Thymus (tissue), 14 donors: ENCODE data around the gene RUSF1. TPM values are rescaled to one million over a fixed set of nuclear protein-coding genes. Genes with fewer than 3 reads are reported as not detected.
"Not testable (repeated sequence)": the region's sequence is repeated elsewhere in the genome, so short reads cannot be mapped to it uniquely, and the experiment has no call there.

ENCODE experiments used
- DNase-seq, 9 donors: peaks; one replicate each; pipeline ENCODE4 v3.0.0-alpha.2; 2013; ENCODE audit warnings: low spot score in 9 of 9, low read depth in 6 of 9, missing footprints in 1 of 9
- H3K27ac ChIP-seq, 2 donors: one replicate each; pipeline ENCODE4 v1.5.1; 2013; ENCODE audit warnings: control low read depth in 1 of 2, low read depth in 1 of 2, low read length in 1 of 2, mild to moderate bottlenecking in 1 of 2, moderate library complexity in 1 of 2
- H3K27me3 ChIP-seq, 2 donors: one replicate each; pipeline ENCODE4 v1.5.1; 2013; ENCODE audit warnings: low read length in 1 of 2; ENCODE audit not compliant: control insufficient read depth in 2 of 2, insufficient read depth in 1 of 2
- H3K36me3 ChIP-seq, 2 donors: one replicate each; pipeline ENCODE4 v1.5.1; 2013; ENCODE audit warnings: low read length in 1 of 2, mild to moderate bottlenecking in 1 of 2, moderate library complexity in 1 of 2; ENCODE audit not compliant: control insufficient read depth in 2 of 2, insufficient read depth in 2 of 2
- H3K4me1 ChIP-seq, 2 donors: one replicate each; pipeline ENCODE4 v1.5.1; 2013; ENCODE audit warnings: low read length in 2 of 2; ENCODE audit not compliant: control insufficient read depth in 2 of 2, insufficient read depth in 2 of 2
- H3K4me3 ChIP-seq, 2 donors: one replicate each; pipeline ENCODE4 v1.5.1; 2013; ENCODE audit warnings: low read length in 2 of 2, control low read depth in 1 of 2, mild to moderate bottlenecking in 1 of 2
- H3K9me3 ChIP-seq, 2 donors: one replicate each; pipeline ENCODE4 v1.5.1; 2013; ENCODE audit warnings: low read length in 1 of 2, mild to moderate bottlenecking in 1 of 2; ENCODE audit not compliant: control insufficient read depth in 2 of 2, insufficient read depth in 1 of 2
- WGBS: extraction: QIAGEN DNeasy Blood & Tissue Kit; methylation state at CpG from one replicate; pipeline ENCODE4 v1.1.7; 2013; 5-methylcytosine and 5-hydroxymethylcytosine counted together
- long read RNA-seq, 10 donors: transcript quantifications; one replicate each; lab custom pipeline, GENCODE V29; 2026
- polyA plus RNA-seq: library from polyadenylated mRNA; stranded (reverse); fragments of 200-250 nt; gene quantifications from one replicate; pipeline ENCODE4 v1.2.3, GENCODE V29; 2013
- total RNA-seq: library from RNA; stranded (reverse); fragments of 120-200 nt; gene quantifications from one replicate; pipeline ENCODE4 v1.2.4, GENCODE V29; 2013
- donor health status: healthy.

The RUSF1 gene
- total RNA-seq (20.8 TPM), polyA plus RNA-seq (72.9 TPM)
- long read RNA-seq, donor 1, partial matches to known transcripts = 0 of 1 reads
- long read RNA-seq, donor 1, other reads (novel, unspliced or antisense) = 0 of 1 reads
- long read RNA-seq, donor 2 = 0 reads
- long read RNA-seq, donor 3, partial matches to known transcripts = 0 of 6 reads
- long read RNA-seq, donor 3, other reads (novel, unspliced or antisense) = 0 of 6 reads
- long read RNA-seq, donor 4, partial matches to known transcripts = 0 of 3 reads
- long read RNA-seq, donor 4, other reads (novel, unspliced or antisense) = 0 of 3 reads
- long read RNA-seq, donor 5, partial matches to known transcripts = 5 of 12 reads
- long read RNA-seq, donor 5, other reads (novel, unspliced or antisense) = 0 of 12 reads
- long read RNA-seq, donor 6, partial matches to known transcripts = 5 of 8 reads
- long read RNA-seq, donor 6, other reads (novel, unspliced or antisense) = 0 of 8 reads
- long read RNA-seq, donor 7, partial matches to known transcripts = 0 of 1 reads
- long read RNA-seq, donor 7, other reads (novel, unspliced or antisense) = 0 of 1 reads
- long read RNA-seq, donor 8, partial matches to known transcripts = 0 of 1 reads
- long read RNA-seq, donor 8, other reads (novel, unspliced or antisense) = 0 of 1 reads
- long read RNA-seq, donor 9, partial matches to known transcripts = 0 of 2 reads
- long read RNA-seq, donor 9, other reads (novel, unspliced or antisense) = 0 of 2 reads
- long read RNA-seq, donor 10, partial matches to known transcripts = 5 of 7 reads
- long read RNA-seq, donor 10, other reads (novel, unspliced or antisense) = 0 of 7 reads

DNA sequence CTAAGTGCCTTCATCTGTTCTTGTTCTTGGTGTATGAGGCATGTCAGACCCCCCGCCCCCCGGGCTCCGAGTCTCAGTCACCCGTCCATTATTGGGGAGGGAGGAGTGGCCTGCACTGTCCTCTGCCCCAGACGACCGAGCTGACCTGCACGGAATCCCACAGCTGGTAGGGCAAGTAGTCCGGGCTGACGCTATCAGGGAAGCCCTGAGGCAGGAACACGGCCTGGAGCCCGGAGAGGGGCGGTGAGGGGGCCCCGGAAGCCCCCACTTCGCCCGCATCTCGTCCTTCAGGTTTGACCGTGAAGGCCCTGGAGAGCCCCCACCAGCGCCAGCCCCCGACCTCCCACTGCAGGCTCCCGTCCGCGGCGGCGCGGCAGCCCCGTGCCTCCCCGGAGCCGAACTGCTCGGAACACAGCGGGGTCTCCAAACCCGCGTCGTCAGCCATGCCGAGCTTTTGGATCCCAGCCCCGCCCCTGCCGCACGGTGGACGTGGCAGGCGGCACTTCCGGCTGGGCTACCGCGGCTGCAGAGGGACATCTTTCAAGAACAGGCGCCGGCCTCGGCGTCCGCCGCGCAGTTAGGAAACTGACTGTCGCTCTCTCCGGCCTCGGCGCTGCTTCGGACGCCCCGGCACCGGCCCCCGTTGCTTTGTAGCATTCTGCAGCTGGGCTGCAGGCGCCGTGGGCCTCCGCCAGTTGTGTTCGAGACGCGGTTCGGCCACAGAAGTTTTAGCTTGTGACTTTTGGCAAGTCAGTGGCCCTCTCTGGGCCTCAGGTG is at the start of gene RUSF1:
Gene RUSF1, minus strand, starts transcription at position 463 of the 777 bp plus-strand sequence. Its CDS starts 18 bp downstream, at position 445.
- peaks cover 8 to 16% of the 10 kb centered on the region in 2 donors for H3K4me1 ChIP-seq
- no peaks in the 10 kb centered on the region for H3K36me3 ChIP-seq
- DNase-seq = peak; percentile 58 to 93 (median 82)
- H3K9me3 ChIP-seq = no peaks in the 10 kb centered on the region
- H3K27me3 ChIP-seq = no peaks in the 10 kb centered on the region
- peak within 1 kb of the TSS; percentile 92 to 95 for H3K4me3 ChIP-seq
- under 1% methylated on average over 65 of the region's 65 CpGs for WGBS
- H3K27ac ChIP-seq = peak within 1 kb of the TSS; percentile 84 to 89

DNA sequence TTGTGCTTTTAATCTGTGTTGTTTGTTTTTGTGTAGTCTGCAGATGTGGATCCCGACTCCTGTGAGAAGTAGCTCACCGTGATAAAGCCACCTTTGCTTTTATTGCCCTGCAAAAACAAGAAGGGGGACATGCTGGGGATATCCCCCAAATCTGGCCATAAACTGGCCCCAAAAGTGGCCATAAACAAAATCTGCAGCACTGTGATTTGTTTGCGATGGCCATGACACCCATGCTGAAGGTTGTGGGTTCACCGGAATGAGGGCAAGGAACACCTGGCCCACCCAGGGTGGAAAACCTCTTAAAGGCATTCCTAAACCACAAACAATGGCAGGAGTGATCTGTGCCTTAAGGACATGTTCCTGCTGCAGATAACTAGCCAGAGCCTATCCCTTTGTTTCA is 34.6 kb upstream of the RUSF1 start:
- no peaks in the 10 kb centered on the region for H3K36me3 ChIP-seq
- 97% methylated on average over 4 of the region's 4 CpGs for WGBS
- H3K4me3 ChIP-seq = no peak overlapping the region
- peaks cover 0 to 9% of the 10 kb centered on the region in 2 donors for H3K27me3 ChIP-seq
- H3K9me3 ChIP-seq = peaks cover 0 to 2% of the 10 kb centered on the region in 2 donors
- H3K27ac ChIP-seq = no peak overlapping the region
- no peak for DNase-seq
- no peaks in the 10 kb centered on the region for H3K4me1 ChIP-seq

DNA sequence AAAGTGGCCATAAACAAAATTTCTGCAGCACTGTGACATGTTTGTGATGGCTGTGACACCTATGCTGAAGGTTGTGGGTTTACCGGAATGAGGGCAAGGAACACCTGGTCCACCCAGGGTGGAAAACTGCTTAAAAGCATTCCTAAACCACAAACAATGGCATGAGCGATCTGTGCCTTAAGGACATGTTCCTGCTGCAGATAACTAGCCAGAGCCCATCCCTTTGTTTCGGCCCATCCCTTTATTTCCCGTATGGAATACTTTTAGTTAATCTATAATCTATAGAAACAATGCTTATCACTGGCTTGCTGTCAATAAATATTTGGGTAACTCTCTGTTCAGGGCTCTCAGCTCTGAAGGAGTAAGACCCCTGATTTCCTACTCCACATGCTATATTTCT is 31.6 kb upstream of the RUSF1 start:
- H3K27ac ChIP-seq, H3K4me3 ChIP-seq, H3K4me1 ChIP-seq, DNase-seq, H3K36me3 ChIP-seq, H3K9me3 ChIP-seq: not testable (repeated sequence)
- WGBS = 92% methylated on average over 4 of the region's 4 CpGs
- H3K27me3 ChIP-seq = peaks cover 9 to 25% of the 10 kb centered on the region in 2 donors

DNA sequence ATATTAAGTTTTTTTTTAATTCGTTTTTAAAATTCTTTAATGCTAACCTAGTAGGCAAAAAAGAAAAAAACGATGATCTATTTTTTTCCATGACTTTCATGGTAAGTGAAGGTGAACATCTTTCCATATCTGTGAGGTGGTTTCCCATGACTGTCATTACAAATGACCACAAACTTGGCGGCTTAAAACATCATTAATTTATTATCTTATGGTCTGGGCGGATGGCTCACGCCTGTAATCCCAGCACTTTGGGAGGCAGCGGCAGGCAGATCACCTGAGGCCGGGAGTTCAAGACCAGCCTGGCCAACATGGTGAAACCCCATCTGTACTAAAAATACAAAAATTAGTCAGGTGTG is 30.0 kb upstream of the RUSF1 start:
- H3K27me3 ChIP-seq = peaks cover 9 to 25% of the 10 kb centered on the region in 2 donors
- H3K27ac ChIP-seq, H3K9me3 ChIP-seq, H3K36me3 ChIP-seq, H3K4me1 ChIP-seq, DNase-seq, H3K4me3 ChIP-seq: not testable (repeated sequence)
- 72% methylated on average over 7 of the region's 7 CpGs for WGBS

DNA sequence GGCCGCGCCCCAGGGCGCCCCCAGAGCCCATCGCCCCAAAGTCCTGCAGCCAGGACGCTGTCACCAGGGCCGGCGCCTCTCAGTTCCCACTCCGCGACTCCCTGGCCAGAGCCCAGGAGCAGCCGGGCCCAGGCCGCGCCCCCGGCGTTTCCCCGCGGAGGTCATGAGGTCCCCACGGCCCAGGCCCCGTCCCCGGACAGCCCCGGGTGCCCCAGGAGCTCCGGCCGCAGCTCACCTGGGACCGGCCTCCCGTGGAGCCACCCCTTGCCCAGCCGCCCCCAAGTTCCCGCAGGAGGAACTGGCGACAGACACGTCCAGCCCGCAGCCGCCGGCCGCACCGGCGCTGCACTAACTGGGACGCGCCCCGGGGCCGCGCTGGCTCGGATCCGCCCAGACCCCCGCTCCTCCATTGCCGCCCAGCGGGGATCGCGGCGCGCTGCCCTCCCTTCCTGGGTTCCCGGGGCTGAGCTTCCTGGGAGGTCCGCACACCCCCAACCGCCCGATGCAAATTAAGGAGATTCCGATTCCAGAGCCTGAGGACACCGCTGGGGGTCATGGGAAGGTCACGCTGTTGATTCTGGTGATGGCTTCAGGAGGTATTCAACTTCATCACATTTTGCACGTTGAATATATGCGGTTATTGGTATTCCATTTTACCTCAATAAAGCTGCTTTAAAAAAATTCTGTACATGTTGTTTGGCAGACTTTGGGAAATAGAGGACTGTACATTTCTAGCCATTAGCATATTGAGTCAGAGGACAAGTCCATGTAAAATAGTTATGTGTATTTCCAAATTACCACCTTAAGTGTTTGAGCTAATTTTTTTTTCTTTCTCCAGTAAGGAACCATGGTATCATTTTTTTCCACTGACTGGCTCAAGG is 29.4 kb upstream of the RUSF1 start:
- Histone ChIP-seq H3K27ac (no peak overlapping the region), H3K4me1 (no peaks in the 10 kb centered on the region), H3K36me3 (no peaks in the 10 kb centered on the region), H3K4me3 (peak overlapping the region in 1 of 2 donors; percentile 21), H3K9me3 (peaks cover 0 to 2% of the 10 kb centered on the region in 2 donors), H3K27me3 (peaks cover 9 to 25% of the 10 kb centered on the region in 2 donors)
- WGBS = 16% methylated on average over 57 of the region's 57 CpGs
- DNase-seq = no peak

DNA sequence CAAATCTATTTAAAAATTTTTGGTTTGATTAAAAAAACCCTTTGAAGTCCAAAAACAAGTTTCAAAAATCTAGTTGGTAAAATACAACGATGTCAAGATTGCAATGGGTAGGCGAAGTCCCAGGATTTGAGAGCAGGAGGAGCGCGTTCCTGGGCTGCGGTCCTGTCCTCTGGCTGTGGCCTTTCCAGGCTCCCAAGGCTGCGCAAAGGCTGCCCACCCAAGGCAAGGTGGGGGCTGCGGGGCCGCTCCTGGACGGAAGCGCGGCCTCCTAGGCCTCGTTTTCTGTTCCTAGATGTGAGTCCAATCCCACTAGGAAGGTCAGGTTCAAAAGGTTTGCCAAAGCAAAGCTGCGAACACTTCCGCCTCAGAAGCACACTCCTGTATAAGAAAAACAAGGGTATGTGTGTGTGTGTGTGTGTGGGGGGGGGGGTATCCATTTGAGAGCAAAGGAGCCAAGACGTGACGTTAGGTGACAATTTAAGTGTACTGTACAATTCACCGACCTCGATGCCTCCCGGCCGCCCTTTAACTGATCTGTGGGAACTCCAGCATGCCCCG is 28.7 kb upstream of the RUSF1 start:
- DNase-seq = no peak
- peaks cover 0 to 2% of the 10 kb centered on the region in 2 donors for H3K9me3 ChIP-seq
- H3K4me3 ChIP-seq = no peak overlapping the region
- peaks cover 9 to 25% of the 10 kb centered on the region in 2 donors for H3K27me3 ChIP-seq
- H3K4me1 ChIP-seq = no peaks in the 10 kb centered on the region
- 84% methylated on average over 21 of the region's 21 CpGs for WGBS
- H3K36me3 ChIP-seq = no peaks in the 10 kb centered on the region
- H3K27ac ChIP-seq = no peak overlapping the region

DNA sequence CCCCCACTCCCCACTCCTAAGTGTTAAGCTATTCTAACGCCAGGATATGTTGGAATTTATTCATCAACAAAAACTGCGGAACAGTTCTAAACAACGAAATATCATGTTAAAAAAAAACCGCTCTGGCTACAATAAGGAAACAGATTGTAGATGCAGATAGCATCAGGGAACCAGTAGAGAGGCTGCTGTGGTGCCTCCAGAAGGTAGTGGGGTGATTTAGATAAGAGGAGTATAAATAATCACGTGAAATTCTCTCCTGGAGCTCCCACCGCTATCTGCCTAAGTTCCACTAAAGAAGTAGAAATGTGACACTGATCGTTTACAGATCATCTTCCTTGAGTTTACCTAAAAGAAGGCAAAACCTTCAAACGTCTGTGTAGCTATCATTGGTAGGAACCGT is 27.5 kb upstream of the RUSF1 start:
- Histone ChIP-seq H3K27ac (no peak overlapping the region), H3K27me3 (peaks cover 9 to 25% of the 10 kb centered on the region in 2 donors), H3K9me3 (peaks cover 0 to 2% of the 10 kb centered on the region in 2 donors), H3K4me3 (no peak overlapping the region), H3K4me1 (no peaks in the 10 kb centered on the region), H3K36me3 (no peaks in the 10 kb centered on the region)
- no peak for DNase-seq
- 4% methylated on average over 9 of the region's 9 CpGs for WGBS

DNA sequence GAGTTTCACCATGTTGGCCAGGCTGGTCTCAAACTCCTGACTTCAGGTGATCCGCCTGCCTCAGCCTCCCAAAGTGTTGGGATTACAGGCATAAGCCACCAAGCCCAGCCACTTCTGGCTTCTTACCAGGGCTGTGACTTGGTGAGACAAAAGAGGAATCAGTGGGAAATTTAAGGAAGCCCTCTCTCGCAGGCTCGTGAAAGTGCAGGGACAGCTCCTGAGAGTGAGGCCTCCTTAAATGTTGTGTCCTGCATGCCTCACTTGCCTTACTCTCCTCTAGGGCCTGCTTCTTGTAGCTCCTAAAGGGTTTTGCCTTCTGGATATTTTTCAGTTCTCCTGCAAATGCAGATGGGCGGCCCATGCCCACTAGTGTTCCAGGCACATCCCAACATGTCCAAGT is 24.7 kb upstream of the RUSF1 start:
- WGBS = 95% methylated on average over 4 of the region's 4 CpGs
- Histone ChIP-seq H3K27me3 (peaks cover 15 to 38% of the 10 kb centered on the region in 2 donors), H3K36me3 (no peaks in the 10 kb centered on the region), H3K4me1 (peaks cover 0 to 5% of the 10 kb centered on the region in 2 donors), H3K4me3 (no peak overlapping the region), H3K9me3 (no peaks in the 10 kb centered on the region), H3K27ac (no peak overlapping the region)
- DNase-seq = no peak
